Glomerular visceral epithelial cell (primary cell): ENCODE measurements around the gene CNN2.
A peak's percentile ranks its signal among the peaks of the same experiment; 100 is the strongest.
"Not testable (repeated sequence)": the region's sequence is repeated elsewhere in the genome, so short reads cannot be mapped to it uniquely, and the experiment has no call there.

Source experiments
- DNase-seq: peaks from one replicate; pipeline ENCODE4 v3.0.0-alpha.2; 2016; ENCODE audit errors: extremely low spot score

CNN2 gene

GRCh38 chr19:1010586-1011510 lies 15.6 kb upstream of the CNN2 start:
- DNase-seq = no peak

- no peak for DNase-seq
Measured at GRCh38 chr19:1011831-1012333, 14.5 kb upstream of the CNN2 start.

GRCh38 chr19:1012334-1012733 lies 14.1 kb upstream of the CNN2 start:
- DNase-seq = no peak

GRCh38 chr19:1013218-1013617 lies 13.2 kb upstream of the CNN2 start:
- DNase-seq = no peak

GRCh38 chr19:1014161-1015060 lies 12.0 kb upstream of the CNN2 start:
- DNase-seq = no peak

- no peak for DNase-seq
Measured at GRCh38 chr19:1015061-1015781, 11.2 kb upstream of the CNN2 start.

- DNase-seq = no peak
Measured at GRCh38 chr19:1015782-1016646, 10.4 kb upstream of the CNN2 start.

- peak; percentile 89 for DNase-seq
Measured at GRCh38 chr19:1016647-1017114, 9.7 kb upstream of the CNN2 start.

GRCh38 chr19:1017115-1017905 lies 9.1 kb upstream of the CNN2 start:
- peak; percentile 47 for DNase-seq

- DNase-seq = no peak
Measured at GRCh38 chr19:1017906-1018305, 8.5 kb upstream of the CNN2 start.

GRCh38 chr19:1018393-1018792 lies 8.0 kb upstream of the CNN2 start:
- DNase-seq = no peak

GRCh38 chr19:1018932-1019615 lies 7.3 kb upstream of the CNN2 start:
- DNase-seq = no peak

GRCh38 chr19:1019616-1019961 lies 6.8 kb upstream of the CNN2 start:
- no peak for DNase-seq

- DNase-seq = no peak
Measured at GRCh38 chr19:1019980-1020867, 6.2 kb upstream of the CNN2 start.

GRCh38 chr19:1020868-1021425 lies 5.5 kb upstream of the CNN2 start, which contains the start of gene TMEM259:
TSS of gene TMEM259 (minus strand) at chr19:1021123. CDS start at chr19:1020996, 127 bp downstream.
- peak; percentile 98 for DNase-seq

GRCh38 chr19:1023883-1024188 lies 2.6 kb upstream of the CNN2 start:
- not testable (repeated sequence) for DNase-seq

- DNase-seq = not testable (repeated sequence)
Measured at GRCh38 chr19:1025080-1025479, 1.3 kb upstream of the CNN2 start.
